NCI-H1105 (cell line): ENCODE data around the gene ANO9.
A peak's percentile ranks its signal among the peaks of the same experiment; 100 is the strongest.
"Not testable (repeated sequence)": the region's sequence is repeated elsewhere in the genome, so short reads cannot be mapped to it uniquely, and the experiment has no call there.

Source experiments
- DNase-seq: peaks from one replicate; lab custom pipeline; 2025; lab: John Stamatoyannopoulos, UW

The ANO9 gene

GRCh38 chr11:451738-452137, 9.9 kb upstream of the ANO9 start:
- no peak for DNase-seq

- DNase-seq: peak; percentile 60
These were observed 9.1 kb upstream of the ANO9 start for GRCh38 chr11:450809-451451.

GRCh38 chr11:449889-450808, 8.3 kb upstream of the ANO9 start, which contains the start of gene PTDSS2:
TSS of gene PTDSS2 (plus strand) at chr11:450279. CDS start at chr11:450456, 177 bp downstream.
- peak; percentile 95 for DNase-seq

DNA sequence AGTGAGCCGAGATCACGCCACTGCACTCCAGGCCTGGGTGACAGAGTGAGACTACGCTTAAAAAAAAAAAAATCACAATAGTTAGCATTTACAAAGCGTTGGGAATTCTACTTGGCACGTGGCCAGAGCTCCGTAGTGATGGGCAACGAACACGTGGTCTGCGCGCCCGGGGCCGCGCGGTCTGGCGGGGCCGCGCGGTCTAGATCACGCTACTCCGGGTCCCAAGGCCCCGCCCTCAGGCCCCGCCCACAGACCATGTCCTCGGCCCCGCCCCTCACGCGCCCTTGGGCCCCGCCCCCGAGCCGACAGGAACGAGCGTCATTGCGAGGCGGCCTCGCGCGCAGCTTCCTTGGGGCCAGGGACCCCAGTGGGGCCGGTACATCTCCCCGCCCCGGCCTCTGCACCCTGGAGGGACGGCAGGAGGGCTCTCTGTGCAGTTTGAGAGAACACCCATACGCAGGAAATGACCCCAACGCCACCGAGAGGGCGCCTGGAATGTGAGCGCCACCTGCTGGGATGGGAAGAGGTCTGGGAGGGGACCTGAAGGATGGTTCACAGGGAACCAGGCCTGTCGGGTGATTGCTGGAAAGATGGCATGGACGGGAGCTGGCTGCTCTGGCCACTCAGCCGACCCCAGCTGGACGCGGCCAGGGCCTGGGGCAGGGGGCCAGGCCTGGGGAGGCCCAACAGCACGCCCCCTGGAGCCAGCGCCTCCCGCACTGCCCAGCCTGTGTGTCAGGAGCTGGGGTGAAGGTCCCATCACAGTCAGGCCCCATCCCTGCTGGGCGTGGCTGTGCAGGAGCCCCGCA, 6.3 kb upstream of the ANO9 start:
- peak; percentile 92 for DNase-seq

- DNase-seq: no peak
These were observed 5.1 kb upstream of the ANO9 start for GRCh38 chr11:446891-447290.

DNA sequence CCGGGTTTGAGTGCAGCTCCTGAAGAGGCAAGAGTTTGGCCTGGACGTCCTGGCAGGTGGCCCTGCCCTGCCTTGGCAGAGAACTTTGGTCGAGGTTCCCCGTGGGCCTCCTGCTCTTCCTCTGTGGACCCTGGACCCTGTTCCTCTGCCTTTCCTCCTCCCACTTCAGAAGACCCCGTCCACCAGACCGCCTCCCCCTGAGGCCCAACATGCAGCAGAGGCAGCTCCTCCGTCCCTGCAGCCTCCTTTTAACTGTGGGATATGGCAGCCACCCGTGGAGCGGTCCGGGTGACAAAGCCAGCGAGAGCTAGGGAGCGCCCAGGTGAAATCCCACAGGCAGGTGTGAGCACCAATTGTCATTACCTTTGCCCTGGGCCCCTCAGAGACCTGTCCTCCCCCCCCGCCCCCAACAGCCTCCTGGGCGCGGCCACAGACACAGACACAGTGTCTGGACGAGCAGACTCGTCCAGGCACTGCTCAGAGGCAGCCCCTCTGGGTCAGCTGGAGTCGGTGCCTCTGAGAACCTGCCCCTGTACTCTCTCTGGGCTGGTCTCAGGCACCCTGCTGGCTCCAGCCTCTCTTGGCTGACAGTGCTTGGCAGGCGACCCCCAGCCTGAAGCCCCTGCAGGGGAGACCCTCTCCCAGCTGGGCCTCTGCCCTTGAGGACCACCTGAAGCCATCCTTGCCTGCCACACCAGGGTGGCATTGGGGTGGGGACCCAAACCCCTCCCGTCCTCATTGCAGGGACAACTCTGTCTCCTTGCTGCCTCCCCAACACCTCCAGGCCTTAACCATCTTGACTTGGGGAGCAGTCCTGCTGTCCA, 4.2 kb upstream of the ANO9 start:
- DNase-seq: no peak

DNA sequence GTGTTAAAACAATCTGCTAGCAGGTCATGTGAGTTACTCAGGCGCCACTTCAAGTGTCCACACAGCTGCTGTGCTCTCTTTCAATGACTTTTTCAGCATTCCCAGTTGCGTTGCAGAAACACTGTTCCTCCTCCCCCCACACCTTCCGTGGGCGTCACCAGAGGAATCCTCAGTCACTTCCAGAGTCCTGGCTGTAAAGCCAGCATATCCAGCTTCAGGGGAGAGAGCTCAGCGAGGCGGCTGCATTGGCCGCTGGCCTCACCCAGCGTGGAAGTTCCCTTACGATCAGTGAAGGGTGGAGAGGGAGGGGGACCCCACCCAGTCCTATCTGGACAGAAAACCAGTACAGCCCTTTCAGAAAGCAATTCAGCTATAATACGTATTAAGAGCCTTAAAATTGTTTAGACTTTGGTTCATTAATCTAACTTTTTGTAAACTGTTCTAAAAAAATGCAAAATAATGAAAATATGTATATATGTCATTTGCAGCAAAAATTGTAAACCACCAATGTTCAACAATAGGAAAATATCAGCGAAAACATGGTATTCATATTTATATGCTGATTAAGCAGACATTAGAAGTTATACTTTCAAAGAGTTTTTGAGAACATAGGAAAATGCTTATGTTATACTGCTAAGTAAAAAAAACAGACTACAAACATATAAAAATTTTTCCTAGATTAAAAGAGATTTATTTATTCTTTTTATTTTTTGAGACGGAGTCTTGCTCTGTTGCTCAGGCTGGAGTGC, 2.8 kb upstream of the ANO9 start:
- DNase-seq: peak; percentile 4

DNA sequence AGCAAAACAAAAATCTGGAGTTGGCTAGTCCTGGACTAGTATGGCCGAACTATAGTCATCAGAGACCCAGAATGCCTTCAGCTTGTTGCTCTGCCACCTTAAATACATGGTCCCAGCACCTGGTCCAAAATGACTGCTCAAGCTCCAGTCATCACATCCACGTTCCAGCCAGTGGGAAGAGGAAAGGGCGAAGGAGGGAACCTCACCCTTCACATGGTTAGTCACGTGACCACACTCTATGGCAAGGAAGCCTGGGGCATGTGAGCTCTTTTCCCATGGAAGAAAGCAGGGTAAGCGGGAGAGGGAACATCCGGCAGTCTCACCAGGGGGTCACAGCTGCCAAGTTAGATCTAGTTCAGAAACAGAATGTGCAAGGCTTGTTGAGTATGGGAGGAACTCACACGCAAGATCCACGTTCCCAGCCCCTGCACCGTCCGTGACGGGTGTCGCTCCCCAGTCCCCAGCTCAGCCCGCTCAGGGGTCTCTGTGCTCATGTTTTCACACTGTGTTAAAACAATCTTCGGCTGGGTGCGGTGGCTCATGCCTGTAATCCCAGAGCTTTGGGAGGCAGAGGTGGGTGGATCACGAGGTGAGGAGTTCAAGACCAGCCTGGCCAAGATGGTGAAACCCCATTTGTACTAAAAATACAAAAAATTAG, 1.9 kb upstream of the ANO9 start:
- DNase-seq: no peak

- no peak for DNase-seq
These were observed 835 bp upstream of the ANO9 start for GRCh38 chr11:442611-443081.

- DNase-seq: no peak
These were observed 781 bp downstream of the ANO9 start for GRCh38 chr11:441043-441417.

DNA sequence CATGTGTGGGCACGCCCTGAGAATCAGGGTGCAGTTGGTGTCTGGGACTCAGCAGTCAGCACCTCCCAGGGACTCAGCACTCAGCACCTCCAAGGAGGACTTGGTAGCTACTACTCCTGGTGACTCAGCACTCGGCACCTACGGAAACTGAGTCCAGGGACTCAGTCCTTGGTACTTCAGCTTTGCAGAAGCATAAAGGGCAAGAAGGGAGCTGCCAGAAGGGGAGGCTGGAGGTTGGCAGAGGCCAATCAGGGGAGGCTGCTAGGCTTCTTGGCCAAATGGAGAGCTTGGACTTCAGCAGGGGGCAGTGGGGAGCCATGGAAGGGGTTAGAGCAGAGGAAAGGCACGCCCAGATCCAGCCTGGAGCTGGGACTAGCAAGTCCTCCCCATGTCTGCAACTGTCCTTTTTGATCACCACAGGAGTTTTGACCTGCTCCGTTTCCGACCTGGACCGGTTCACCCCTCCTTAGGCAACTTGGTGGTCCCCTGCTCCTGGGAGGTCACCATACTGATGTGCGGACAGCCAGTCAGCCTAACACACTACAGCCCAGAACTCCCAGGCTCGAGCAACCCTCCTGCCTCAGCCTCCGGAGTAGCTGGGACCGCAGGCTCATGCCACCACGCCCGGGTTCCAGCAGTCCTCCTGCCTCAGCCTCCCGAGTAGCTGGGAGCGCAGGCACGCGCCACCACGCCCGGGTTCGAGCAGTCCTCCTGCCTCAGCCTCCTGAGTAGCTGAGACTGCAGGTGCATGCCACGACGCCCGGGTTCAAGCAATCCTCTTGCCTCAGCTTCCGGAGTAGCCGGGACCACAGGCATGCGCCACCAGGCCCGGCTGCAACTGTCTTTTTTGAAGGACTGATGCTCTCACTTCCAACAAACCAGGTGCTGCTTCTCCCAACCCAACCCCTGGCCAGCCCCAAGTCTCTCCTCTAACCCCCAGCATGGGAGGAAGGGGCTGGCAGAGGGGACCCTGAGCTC, 1.5 kb downstream of the ANO9 start:
- DNase-seq: no peak

DNA sequence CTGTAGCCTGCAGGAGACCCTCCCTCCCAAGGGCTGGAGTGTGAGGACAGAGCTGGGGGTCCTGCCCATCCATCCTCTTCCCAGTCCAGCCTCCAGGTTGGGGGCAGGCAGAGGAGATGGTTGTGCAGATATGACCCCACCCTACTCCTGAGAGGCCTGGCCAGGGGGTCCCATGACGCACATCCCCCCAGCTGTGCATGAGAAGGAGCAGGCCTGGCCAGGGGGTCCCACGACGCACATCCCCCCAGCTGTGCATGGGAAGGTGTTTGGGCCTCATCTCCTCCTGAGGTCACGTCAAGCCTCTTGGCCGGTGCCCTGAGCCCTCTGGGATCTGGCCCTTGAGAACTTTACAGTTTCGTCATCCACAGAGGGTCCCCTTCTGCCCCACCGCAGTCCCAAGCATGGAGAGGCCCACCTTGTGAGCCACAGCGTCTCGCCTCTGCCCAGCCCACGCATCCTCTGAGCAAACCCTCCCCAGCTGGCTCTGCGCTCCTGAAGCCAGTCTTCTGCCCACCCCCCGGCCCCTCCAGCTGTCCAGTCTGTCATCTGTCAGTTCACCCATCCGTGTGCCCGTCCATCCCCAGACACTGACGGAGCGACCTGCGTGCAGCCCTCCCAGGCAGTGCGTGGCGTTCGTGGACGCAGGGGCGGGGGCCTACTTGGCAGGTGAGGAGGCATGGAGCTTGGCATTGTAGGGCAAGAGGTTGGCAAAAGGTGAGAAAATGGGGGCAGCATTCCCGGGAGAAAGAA, 2.3 kb downstream of the ANO9 start:
- no peak for DNase-seq

GRCh38 chr11:438101-438844, 3.5 kb downstream of the ANO9 start:
- DNase-seq: no peak

DNA sequence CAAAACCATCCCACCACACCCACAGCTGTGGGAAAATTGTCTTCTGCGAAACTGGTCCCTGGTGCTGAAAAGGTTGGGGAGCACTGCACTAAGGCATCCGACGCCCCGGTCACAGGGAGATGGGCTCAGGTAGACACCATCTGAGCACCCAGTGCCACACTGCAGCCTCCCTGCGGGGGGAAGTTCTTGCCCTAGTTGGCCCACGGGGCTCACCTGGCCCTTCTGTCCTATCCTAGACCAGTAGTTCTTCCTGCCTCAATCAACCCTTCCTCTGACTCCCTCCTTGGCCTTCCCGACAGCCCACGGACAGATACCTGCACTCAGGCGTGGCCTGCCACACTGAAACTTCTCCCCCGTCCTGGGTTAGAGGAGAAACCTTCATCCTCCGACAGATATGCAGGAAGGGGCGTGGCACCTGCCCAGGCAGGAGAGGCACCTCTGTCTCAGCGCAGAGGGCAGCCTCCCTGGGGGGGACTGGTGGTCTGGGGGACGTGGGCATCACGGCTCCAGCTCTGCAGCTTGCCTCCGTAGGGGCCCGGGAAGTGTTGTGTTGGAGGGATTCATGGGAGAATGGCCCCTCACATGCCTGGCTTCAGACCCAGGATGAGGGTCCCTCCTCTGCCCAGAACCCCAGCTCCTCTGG, 4.5 kb downstream of the ANO9 start:
- no peak for DNase-seq

DNA sequence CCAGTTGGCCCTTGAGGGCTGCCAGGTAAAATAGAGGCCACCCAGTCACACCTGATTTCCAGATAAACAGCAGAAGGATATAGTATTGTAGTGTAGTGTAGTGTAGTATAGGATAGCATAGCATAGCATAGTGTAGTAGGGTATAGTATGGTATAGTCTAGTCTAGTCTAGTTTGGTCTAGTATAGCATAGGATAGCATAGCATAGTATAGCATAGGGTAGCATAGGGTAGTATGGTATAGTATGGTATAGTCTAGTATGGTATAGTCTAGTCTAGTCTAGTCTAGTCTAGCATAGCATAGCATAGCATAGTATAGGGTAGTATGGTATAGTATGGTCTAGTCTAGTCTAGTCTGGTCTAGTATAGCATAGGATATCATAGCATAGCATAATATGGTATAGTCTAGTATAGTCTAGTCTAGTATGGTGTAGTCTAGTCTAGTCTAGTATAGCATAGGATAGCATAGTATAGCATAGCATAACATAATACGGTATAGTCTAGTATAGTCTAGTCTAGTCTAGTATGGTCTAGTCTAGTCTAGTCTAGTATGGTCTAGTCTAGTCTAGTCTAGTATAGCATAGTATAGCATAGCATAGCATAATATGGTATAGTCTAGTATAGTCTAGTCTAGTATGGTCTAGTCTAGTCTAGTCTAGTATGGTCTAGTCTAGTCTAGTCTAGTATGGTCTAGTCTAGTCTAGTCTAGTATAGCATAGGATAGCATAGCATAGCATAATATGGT, 6.6 kb downstream of the ANO9 start:
- not testable (repeated sequence) for DNase-seq

DNA sequence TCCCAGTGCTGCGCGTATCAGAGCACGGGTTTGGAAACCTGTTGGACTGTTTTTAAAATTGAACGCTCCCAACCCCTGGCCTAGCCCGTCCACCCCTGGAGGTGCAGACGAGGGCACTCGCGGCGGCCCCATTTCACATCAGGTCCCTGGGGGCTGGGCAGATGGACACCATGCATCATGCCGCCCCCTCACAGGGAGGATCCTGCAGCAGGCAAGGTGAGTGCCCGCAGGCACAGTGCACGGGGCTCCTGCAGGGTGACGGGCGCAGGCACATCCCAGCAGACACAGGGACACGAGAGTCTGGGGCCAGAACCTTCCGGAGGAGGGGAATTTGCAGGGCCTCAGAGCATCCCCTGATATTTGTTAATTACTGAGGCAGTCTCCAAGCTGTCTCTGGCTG, 7.3 kb downstream of the ANO9 start:
- no peak for DNase-seq
